RCC 7860 (cell line): Measurements from ENCODE around the gene RTBDN.

Experiments
- DNase-seq: peaks from one replicate; pipeline ENCODE4 v3.0.0-alpha.2; 2015; ENCODE audit warnings: low spot score
- FAIRE-seq: peaks from 2 replicates; lab custom pipeline; 2012; peaks lifted over from hg19 to GRCh38; lab: Jason Lieb, UNC

The RTBDN gene

DNA sequence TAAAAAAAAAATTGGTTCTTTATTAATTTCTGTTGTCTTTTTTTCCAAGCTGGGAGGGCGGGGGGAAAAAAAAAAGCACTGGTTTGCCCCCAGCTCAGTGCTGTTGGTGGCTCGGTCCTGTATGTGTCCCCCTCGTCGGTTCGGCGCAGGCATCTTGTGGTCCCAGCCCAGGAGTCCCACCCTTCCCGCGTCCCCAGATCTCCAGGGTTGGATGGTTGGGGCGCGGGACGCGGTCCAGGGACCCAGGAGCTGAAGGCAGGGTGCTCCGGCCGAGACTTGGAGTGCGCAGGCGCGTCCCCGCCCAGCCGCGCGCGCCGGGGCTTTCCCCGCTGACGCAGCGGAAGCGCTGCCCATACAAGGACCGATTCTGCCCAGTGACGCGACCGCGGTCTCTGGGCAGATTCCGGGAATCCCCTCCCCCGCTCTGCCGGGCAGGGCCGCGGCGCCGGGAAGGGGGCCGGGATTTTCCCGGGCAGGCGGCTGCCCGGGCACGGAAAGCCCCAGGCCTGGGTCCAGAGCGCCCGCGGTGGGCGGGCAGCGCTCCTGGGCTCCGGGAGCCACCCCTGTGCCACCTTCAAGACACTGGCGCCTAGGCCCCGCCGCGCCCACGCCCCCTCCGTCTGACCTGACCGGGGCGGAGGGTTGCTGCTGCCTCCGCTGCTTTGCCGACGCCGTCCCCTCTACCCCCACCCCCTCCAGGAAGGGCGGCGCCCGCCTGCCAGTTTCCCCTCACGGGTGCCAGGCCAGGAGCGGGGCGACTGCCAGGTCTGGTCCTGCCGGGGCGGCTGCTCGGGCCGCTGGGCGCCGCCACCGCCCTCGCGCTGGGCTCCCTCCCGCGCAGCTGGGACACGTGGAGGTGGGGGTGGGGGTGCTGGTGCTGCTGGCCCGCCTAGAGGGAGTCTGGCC, 40.8 kb downstream of the RTBDN start:
- DNase-seq (peak; percentile 93), FAIRE-seq (no peak)

DNA sequence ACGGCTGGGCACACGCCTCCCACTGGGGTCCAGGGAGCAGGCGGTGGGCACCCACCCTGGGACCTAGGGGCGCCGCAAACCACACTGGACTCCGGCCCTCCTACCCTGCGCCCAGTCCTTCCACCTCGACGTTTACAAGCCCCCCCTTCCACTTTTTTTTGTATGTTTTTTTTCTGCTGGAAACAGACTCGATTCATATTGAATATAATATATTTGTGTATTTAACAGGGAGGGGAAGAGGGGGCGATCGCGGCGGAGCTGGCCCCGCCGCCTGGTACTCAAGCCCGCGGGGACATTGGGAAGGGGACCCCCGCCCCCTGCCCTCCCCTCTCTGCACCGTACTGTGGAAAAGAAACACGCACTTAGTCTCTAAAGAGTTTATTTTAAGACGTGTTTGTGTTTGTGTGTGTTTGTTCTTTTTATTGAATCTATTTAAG, 41.5 kb downstream of the RTBDN start:
- FAIRE-seq (no peak), DNase-seq (no peak)

DNA sequence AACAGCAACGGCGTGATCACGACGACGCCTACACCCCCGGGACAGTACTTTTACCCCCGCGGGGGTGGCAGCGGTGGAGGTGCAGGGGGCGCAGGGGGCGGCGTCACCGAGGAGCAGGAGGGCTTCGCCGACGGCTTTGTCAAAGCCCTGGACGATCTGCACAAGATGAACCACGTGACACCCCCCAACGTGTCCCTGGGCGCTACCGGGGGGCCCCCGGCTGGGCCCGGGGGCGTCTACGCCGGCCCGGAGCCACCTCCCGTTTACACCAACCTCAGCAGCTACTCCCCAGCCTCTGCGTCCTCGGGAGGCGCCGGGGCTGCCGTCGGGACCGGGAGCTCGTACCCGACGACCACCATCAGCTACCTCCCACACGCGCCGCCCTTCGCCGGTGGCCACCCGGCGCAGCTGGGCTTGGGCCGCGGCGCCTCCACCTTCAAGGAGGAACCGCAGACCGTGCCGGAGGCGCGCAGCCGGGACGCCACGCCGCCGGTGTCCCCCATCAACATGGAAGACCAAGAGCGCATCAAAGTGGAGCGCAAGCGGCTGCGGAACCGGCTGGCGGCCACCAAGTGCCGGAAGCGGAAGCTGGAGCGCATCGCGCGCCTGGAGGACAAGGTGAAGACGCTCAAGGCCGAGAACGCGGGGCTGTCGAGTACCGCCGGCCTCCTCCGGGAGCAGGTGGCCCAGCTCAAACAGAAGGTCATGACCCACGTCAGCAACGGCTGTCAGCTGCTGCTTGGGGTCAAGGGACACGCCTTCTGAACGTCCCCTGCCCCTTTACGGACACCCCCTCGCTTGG, 42.1 kb downstream of the RTBDN start:
- peak; percentile 44 for DNase-seq
- FAIRE-seq: no peak

DNA sequence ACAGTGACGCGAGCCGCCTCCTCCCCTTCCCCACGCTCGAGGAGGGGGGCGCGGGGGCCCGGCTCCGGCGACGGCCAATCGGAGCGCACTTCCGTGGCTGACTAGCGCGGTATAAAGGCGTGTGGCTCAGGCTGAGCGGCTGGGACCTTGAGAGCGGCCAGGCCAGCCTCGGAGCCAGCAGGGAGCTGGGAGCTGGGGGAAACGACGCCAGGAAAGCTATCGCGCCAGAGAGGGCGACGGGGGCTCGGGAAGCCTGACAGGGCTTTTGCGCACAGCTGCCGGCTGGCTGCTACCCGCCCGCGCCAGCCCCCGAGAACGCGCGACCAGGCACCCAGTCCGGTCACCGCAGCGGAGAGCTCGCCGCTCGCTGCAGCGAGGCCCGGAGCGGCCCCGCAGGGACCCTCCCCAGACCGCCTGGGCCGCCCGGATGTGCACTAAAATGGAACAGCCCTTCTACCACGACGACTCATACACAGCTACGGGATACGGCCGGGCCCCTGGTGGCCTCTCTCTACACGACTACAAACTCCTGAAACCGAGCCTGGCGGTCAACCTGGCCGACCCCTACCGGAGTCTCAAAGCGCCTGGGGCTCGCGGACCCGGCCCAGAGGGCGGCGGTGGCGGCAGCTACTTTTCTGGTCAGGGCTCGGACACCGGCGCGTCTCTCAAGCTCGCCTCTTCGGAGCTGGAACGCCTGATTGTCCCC, 42.9 kb downstream of the RTBDN start, which contains the start of gene JUNB:
Gene JUNB (plus strand): TSS at position 142 of the 706 bp plus-strand sequence. CDS start 286 bp downstream, at position 428.
- DNase-seq: peak; percentile 90
- peak; percentile 57 for FAIRE-seq

DNA sequence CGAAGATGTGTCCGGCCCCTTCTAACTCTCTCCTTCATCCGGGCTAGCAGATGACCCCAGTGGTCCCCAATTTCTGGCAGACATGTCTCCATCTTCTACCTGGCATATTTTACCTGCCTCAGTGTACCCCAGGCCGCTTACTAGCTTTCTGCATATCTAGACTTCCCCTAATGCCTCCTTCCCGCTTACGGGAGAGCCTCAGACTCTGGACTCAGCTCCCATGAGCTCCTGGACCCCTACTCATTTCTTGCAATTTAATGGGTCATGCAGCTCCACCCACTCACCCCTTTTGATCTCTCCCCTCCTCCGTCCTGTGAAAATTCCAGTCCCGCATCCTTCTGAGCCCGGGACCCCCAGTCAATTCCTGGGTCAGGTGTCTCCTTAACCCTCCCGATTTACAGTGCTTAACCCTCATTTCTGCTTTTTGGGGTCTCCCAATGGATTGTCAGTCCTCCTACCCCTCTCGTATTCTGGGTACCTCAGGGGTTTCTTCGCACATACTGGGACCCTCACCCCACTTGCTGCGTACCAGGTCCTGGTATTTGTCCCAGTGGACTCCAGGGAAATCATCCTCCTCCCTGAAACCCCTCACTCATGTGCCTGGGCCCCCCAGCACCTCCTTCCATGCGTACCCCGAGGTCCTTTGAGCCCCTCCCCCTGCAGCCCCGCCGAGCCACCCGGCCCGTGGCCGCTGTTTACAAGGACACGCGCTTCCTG, 43.6 kb downstream of the RTBDN start:
- DNase-seq: no peak
- FAIRE-seq: no peak

DNA sequence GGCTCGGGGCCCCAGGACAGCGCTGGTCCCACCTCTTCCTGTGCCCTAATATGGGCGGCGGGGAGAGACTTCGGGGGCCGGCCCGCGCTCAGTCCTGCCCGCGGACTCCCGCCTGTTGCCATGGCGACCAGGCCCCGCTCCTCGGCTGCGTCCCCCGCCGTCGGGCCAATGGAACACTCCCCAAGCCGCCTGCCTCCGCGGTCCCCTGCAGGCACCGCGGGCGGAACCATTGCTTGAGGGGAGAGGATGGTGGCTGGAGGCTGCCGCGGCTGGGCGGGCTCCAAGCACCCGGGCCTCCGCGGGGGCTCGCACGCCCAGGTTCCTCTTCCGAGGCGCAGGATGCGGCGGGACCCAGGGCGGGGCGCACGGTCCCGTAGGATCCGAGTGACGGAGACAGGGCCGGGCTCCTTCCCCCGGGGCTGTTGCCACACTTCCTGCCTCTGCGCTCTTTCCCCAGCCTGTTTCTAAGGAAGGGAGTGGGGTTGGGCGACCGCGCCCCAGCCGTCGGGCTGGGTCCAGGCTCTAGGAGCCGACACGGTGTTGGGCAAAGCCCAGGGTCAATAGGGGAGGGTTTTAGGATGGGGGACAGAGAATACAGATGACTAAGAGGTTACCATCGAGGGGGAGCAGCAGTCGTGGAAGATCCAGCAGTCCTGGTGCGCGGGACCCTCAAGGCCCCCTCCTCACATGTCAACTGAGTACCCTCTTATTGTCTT, 44.3 kb downstream of the RTBDN start:
- FAIRE-seq: no peak

DNA sequence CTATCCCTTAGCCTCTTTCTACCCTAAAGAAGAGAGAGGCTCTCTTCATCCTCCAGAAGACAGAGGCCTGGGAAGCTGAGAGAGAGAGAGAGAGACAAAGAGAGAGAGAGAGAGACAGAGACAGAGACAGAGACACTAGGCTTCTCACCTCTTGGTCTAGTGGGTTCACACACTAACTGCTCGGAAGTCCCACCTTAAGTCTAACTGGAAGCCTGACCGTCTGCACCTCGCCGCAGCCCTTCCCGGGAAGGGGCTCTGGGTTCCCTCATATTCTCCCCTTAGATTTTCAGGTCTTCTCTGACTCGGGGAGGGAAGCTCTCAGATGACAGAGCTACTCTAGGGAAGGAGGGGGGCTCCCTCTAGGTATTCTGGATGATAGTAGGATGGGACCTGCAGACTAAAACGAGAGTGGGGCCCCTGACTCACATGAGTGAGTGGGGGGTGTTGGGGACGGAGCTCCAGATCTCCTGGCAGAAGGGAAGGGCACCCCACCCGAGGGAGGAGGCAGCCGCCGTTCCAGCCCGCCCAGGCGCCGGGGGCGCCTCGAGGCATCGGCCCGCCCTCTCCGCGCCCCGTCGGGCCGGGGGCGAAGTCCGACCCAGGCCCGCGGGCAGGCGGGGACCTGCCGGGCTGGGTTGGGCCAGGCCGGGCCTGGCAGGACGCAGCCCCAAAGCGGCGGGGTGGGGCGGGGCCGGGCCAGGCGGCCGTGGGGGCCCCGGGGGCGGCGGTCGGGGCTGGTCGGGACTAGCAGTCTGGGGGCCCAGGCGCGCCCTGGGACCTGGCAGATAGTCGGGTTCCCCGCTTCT, 45.1 kb downstream of the RTBDN start:
- no peak for DNase-seq
- no peak for FAIRE-seq

More for the DNA sequence above, 44.3 kb downstream of the RTBDN start:
- peak; percentile 86 for DNase-seq

DNA sequence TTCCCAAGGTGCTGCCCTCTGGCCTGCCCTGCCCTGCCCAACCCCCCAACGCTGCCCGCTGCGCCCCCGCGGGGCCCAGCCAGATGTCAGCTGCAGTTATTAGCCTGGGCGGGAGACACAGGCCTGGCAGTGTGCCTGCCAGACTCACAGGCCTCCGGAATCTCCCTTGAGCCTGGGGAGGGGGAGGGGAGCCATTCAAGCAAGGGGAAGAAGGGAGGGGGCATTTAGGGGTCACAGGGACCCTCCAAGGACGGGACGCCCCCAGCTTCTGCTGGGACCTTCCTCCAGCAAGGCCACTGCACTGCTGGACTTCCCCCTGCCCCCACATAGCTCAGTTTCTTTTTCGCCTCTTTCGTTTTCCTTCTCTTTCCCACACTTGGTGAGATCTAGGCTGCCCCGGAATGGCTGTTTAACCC, 45.7 kb downstream of the RTBDN start:
- FAIRE-seq (no peak), DNase-seq (peak; percentile 72)

DNA sequence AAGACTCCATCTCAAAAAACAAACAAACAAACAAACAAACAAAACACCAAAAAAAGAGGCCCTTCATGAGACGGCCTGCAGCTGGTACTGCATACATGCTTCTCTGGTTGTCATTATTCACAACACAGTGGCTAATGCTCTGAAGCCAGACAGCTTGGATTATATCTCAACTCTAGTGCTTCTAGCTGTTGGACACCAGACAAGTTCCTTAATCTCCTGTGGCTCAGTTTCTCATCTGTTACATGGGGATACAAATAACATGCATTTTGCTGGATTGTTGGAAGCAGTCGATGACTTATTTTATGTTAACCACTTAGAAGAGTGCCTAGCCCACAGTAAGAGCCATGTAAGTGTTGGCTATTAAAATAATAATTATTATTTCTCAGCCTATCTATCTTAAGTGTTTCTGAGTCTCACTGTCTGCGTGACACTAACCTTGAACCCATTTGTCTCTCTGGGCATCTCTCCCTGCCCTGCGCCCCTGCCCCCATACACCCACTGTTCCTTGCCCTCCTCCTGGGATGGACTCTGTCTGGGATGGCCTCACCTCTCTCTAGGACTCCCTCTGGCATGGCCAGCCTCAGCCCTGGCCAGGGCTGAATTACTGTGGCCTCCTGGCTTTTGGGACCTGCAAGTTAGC, 46.2 kb downstream of the RTBDN start:
- FAIRE-seq: no peak

DNA sequence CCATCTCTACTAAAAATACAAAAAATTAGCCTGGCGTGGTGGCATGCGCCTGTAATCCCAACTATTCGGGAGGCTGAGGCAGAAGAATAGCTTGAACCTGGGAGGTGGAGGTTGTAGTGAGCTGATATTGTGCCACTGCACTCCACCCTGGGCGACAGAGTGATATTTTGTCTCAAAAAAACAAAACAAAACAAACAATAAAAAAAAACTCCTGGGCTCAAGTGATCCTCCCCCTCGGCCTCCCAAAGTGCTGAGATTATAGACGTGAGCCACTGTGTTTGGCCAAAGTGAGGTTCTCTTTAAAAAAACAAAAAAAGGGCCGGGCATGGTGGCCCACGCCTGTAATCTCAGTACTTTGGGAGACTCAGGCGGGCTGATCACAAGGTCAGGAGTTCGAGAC, 46.9 kb downstream of the RTBDN start:
- FAIRE-seq (no peak), DNase-seq (no peak)

More for the DNA sequence above, 46.2 kb downstream of the RTBDN start:
- no peak for DNase-seq

DNA sequence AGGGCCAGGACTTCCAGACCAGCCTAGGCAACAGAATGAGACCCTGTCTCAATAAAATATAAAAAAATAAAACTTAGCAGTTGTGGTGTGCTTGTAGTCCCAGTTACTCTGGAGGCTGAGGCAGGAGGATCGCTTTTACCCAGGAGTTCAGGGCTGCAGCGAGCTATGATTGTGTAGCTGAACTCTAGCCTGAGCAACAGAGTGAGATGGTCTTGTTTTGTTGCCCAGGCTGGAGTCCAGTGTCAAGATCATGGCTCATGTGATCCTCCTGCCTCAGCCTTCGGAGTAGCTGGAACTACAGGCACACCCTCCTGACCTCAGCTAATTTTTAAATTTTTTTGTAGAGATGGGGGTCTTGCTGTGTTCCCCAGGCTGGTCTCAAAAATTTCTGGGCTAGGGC, 47.4 kb downstream of the RTBDN start:
- no peak for FAIRE-seq

DNA sequence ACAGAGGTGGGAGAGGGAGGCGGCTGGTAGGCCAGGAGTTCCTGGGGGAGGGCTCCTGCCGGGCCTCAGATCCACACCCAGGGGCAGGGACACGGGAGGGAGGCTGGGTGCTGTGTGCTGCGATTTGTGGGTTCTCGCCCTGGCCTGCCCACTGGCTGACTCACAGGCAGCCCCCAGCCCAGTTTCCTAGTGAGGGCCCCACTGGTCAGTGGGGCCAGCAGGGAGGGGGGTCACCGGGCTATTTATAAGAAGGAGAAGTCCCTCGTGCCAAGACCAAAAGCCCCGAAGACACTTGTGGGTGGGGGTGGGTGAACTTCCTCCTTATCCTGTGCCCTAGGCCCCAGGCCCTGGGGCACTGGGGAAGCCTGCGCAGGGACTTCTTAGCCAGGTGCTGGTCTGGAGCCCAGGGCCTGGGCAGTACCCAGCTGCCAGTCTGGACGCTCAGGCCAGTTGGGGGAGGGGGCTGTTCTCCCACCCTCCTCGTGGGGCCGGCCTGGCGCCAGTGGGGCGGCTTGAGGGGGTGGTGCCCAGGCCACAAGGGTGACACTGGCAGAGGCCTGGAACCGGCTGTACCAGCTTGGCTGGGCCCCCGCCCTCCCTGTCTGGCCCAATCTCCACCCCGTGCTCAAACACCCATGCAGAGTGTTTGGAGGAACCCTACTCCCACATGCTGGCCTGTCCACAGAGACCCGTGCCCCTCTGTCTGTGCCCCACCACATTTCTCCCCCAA, 48.1 kb downstream of the RTBDN start:
- FAIRE-seq (no peak), DNase-seq (no peak)

More for the DNA sequence above, 47.4 kb downstream of the RTBDN start:
- no peak for DNase-seq

DNA sequence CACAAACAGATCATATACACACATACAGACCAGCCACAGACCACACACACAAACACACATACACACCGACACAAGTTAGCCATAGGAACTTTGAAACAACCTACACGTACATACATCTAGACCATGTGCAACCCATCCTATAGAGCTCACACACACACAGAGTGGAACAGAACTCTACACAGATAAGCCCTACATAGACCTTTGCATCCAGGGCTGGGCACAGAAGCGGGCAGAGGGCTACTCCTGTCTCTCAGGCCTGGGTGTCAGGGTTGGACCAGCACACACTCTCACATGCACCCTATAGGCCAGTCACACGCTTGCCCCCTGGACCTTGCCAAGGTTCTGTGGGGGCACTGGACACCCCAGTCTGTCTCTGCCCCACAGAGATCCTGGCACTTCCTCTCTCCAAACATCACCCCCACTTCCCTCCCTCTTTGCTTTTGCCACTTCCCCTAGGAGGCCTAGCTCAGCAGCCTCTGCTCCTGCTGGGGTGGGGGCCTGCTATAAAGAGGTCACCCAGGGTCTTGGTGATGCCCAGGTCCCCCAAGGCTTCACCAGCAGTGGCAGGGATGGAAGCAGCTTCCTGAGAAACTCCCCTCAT, 48.8 kb downstream of the RTBDN start:
- no peak for FAIRE-seq
- no peak for DNase-seq

DNA sequence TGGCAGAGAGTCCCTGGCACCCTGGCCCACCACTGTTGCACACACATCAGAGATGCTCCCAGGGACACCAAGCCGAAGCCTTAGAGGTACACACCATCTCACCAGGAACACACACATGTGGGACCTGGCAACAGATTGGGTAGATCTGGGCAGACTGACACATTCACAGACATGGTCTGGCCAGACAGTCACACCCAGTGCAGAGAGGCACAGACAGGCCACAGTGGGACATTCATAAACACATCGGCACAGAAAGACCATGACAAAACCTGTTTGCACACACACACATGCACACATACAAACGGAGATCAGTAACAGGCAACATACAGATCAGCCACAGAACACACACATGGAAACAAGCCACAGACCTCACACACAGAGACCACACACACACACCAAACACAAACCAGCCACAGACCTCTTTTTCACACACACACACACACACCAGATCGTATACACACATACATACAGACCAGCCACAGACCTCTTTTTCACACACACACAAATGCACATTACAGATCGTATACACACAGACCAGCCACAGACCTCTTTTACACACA, 49.4 kb downstream of the RTBDN start:
- DNase-seq (no peak), FAIRE-seq (no peak)

DNA sequence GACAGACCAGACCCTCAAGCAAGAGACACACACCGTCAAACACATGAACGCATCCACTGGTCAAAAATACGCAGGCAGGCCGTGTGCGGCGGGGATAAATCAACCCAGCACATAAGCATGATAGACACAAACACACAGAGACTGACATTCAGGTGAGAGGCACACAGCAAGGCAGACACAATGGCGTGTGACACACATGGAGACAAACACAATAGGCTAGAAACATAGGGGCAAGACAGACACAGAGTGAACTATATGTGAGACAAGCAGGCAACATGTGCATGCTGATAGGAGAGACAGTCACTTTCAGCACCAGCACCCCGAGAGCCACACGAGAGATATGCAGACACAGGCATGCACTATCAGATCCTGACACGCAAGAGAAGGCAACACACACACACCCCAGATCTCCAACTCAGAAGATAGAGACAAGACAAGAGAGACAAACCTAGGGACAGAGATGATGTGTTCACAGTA, 49.9 kb downstream of the RTBDN start:
- FAIRE-seq (no peak), DNase-seq (no peak)

DNA sequence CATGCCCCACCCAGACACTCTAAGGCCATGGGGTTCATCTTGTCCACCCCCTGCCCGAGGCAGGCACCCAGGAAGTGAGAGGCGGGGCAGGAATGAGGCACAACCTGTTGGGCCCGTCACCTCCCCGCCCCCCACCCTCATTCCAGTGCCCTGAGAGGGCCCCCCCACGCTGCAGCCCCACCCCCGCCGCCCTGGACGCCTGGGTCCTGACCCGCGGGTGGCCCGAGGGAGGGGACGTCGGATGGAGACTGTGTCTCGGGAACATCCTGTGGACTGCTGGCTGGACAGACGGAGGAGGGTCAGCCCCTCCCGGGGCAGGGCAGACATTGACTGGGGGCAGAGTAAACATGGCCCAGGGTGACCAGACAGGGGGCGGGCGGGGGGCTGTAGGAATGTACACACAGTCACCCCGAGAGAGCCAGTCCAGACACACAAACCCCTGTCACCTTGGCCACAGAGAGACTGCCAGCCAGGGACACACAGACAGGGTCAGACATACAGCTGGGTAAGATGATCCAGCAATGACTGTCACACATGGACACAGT, 50.5 kb downstream of the RTBDN start:
- FAIRE-seq (no peak), DNase-seq (peak; percentile 74)
